MM.1S (cell line): ENCODE data around the gene SPHK2.

Source experiments
- EZH2 ChIP-seq: fragments of 300-600 bp; sonication (generic); optimal IDR thresholded peaks from 2 replicates; pipeline ENCODE3; 2017; ENCODE audit warnings: low read depth, mild to moderate bottlenecking, antibody characterized with exemption, low read length, mixed read lengths
- EZH2phosphoT487 ChIP-seq: fragments of 300-600 bp; sonication (generic); IDR thresholded peaks from 2 replicates; pipeline ENCODE4 v1.6.1; 2018; ENCODE audit warnings: antibody characterized with exemption, low read length
- TF ChIP-seq, protein P1 (sequence below): fragments of 300-600 bp; sonication (generic); IDR thresholded peaks from 2 replicates; pipeline ENCODE4 v1.5.1; 2016; ENCODE audit warnings: antibody characterized with exemption, low read length, mixed read lengths

DNA sequence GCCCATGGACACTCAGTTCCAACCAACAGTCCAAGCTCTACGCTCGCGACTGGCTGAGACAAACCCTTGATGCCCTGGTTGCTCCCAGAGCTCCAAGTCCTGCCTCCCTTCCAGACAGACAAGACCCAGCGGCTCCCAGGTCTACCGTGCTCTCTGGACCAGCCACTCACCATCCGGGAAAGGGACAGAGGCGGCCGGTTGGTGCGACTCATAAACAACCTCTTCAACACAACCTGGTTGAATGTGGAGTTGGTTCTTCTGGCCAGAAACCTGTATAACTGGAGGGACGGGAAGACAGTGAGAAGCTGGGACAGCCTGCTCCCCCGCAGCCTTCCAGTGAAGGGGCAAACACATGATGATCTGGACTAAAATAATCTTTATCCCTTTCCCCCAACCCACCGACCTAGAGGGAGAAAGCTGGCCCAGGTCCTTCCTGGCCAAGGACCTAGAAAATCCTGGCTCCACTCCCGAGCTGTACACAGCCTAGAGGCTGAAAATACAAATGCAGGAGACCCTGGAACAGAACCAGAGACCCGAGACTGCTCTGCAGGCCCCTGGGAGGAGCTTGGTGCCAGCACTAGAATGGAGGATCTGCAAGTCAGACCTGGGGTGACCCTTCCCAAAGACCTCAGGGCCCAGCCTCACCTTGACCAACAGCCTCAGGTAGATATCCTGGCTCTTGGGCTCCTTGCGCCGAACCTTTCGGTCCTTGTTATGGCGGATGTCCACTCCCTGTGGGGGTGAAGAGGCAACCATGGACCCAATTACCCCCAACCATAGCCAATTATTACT is 2.0 kb upstream of the SPHK2 start:
- TF ChIP-seq, protein P1, sequence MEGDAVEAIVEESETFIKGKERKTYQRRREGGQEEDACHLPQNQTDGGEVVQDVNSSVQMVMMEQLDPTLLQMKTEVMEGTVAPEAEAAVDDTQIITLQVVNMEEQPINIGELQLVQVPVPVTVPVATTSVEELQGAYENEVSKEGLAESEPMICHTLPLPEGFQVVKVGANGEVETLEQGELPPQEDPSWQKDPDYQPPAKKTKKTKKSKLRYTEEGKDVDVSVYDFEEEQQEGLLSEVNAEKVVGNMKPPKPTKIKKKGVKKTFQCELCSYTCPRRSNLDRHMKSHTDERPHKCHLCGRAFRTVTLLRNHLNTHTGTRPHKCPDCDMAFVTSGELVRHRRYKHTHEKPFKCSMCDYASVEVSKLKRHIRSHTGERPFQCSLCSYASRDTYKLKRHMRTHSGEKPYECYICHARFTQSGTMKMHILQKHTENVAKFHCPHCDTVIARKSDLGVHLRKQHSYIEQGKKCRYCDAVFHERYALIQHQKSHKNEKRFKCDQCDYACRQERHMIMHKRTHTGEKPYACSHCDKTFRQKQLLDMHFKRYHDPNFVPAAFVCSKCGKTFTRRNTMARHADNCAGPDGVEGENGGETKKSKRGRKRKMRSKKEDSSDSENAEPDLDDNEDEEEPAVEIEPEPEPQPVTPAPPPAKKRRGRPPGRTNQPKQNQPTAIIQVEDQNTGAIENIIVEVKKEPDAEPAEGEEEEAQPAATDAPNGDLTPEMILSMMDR: no peak
- no peak for TF ChIP-seq EZH2
- no peak for TF ChIP-seq EZH2phosphoT487
